Loucy (cell line): ENCODE measurements around the gene ZCCHC14.

Source experiments
- EZH2phosphoT487 ChIP-seq: fragments of 200-600 bp; IDR thresholded peaks from 2 replicates; pipeline ENCODE4 v1.6.1; 2018; ENCODE audit warnings: antibody characterized with exemption, mild to moderate bottlenecking, moderate library complexity, borderline replicate concordance
- TF ChIP-seq, protein P1 (sequence below): fragments of 200-600 bp; sonication (generic); conservative IDR thresholded peaks from 2 replicates; pipeline ENCODE4 v1.5.1; 2014; ENCODE audit warnings: mild to moderate bottlenecking, antibody characterized with exemption, low read length

- TF ChIP-seq, protein P1, sequence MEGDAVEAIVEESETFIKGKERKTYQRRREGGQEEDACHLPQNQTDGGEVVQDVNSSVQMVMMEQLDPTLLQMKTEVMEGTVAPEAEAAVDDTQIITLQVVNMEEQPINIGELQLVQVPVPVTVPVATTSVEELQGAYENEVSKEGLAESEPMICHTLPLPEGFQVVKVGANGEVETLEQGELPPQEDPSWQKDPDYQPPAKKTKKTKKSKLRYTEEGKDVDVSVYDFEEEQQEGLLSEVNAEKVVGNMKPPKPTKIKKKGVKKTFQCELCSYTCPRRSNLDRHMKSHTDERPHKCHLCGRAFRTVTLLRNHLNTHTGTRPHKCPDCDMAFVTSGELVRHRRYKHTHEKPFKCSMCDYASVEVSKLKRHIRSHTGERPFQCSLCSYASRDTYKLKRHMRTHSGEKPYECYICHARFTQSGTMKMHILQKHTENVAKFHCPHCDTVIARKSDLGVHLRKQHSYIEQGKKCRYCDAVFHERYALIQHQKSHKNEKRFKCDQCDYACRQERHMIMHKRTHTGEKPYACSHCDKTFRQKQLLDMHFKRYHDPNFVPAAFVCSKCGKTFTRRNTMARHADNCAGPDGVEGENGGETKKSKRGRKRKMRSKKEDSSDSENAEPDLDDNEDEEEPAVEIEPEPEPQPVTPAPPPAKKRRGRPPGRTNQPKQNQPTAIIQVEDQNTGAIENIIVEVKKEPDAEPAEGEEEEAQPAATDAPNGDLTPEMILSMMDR: no peak
- no peak for TF ChIP-seq EZH2phosphoT487
These were observed 66.2 kb downstream of the ZCCHC14 start for GRCh38 chr16:87426423-87427215.
